GM12891 (cell line): ENCODE results near the gene NUP155.
"Not testable (repeated sequence)": the region's sequence is repeated elsewhere in the genome, so short reads cannot be mapped to it uniquely, and the experiment has no call there.

Experiments used
- DNase-seq: peaks from one replicate; pipeline ENCODE4 v3.0.0; 2011; ENCODE audit warnings: low spot score; ENCODE audit not compliant: insufficient read length
- FAIRE-seq: peaks from 2 replicates; lab custom pipeline; 2011; peaks lifted over from hg19 to GRCh38; lab: Jason Lieb, UNC
- PAX5 ChIP-seq: IDR thresholded peaks from 2 replicates; pipeline ENCODE4 v1.6.1; 2011; ENCODE audit warnings: low read length, moderate library complexity, mild to moderate bottlenecking; ENCODE audit not compliant: insufficient read depth, severe bottlenecking
- POLR2A ChIP-seq: IDR thresholded peaks from 2 replicates; pipeline ENCODE4 v1.6.1; 2011; ENCODE audit warnings: low read depth, low read length, control low read depth
- POLR2AphosphoS5 ChIP-seq: IDR thresholded peaks from 2 replicates; pipeline ENCODE4 v1.6.1; 2011; ENCODE audit warnings: low read depth, low read length, control low read depth
- POU2F2 ChIP-seq: IDR thresholded peaks from 2 replicates; pipeline ENCODE4 v1.6.1; 2011; ENCODE audit warnings: low read depth, mild to moderate bottlenecking, control low read depth, low read length, moderate library complexity
- SPI1 ChIP-seq: IDR thresholded peaks from 2 replicates; pipeline ENCODE4 v1.6.1; 2011; ENCODE audit warnings: low read depth, low read length, control low read depth
- TAF1 ChIP-seq: IDR thresholded peaks from 2 replicates; pipeline ENCODE4 v1.6.1; 2011; ENCODE audit warnings: low read depth, low read length, control low read depth

NUP155 gene

GRCh38 chr5:37275511-37275910, 95.4 kb downstream of the NUP155 start:
- no peak for DNase-seq
- FAIRE-seq = no peak
- TF ChIP-seq PAX5 (no peak), POU2F2 (no peak), SPI1 (no peak), TAF1 (no peak), POLR2AphosphoS5 (no peak), POLR2A (no peak)

- TF ChIP-seq POU2F2 (no peak), TAF1 (no peak), POLR2A (no peak), POLR2AphosphoS5 (no peak), PAX5 (no peak), SPI1 (no peak)
- no peak for FAIRE-seq
- DNase-seq = no peak
Observed at GRCh38 chr5:37272511-37272910, 98.4 kb downstream of the NUP155 start.

- DNase-seq, FAIRE-seq: not testable (repeated sequence)
Observed at GRCh38 chr5:37268100-37268499, 102.8 kb downstream of the NUP155 start.

GRCh38 chr5:37255774-37256358, 115.0 kb downstream of the NUP155 start:
- TF ChIP-seq POLR2A (no peak), TAF1 (no peak), PAX5 (no peak), POU2F2 (no peak), POLR2AphosphoS5 (no peak), SPI1 (no peak)
- DNase-seq (no peak), FAIRE-seq (no peak)

GRCh38 chr5:37254581-37254980, 116.3 kb downstream of the NUP155 start:
- FAIRE-seq (no peak), DNase-seq (no peak)
- TF ChIP-seq POLR2AphosphoS5 (no peak), PAX5 (no peak), POLR2A (no peak)

- no peak for FAIRE-seq
- no peak for DNase-seq
- no peak for TF ChIP-seq POU2F2
- no peak for TF ChIP-seq TAF1
- no peak for TF ChIP-seq PAX5
- no peak for TF ChIP-seq POLR2AphosphoS5
- TF ChIP-seq SPI1 = no peak
- TF ChIP-seq POLR2A = no peak
Observed at GRCh38 chr5:37251665-37252064, 119.2 kb downstream of the NUP155 start.

GRCh38 chr5:37249815-37250164, 121.1 kb downstream of the NUP155 start:
- no peak for DNase-seq
- FAIRE-seq = peak; percentile 16
- TF ChIP-seq POU2F2 (no peak), TAF1 (no peak), SPI1 (no peak), POLR2A (no peak), POLR2AphosphoS5 (no peak), PAX5 (no peak)

GRCh38 chr5:37248970-37249814, 121.7 kb downstream of the NUP155 start, which contains the start of gene CPLANE1:
Gene CPLANE1 (minus strand): TSS chr5:37249376. CDS start chr5:37247698, 1,678 bp downstream.
- peak; percentile 71 for DNase-seq
- peak; percentile 91 for FAIRE-seq

GRCh38 chr5:37248421-37248969, 122.4 kb downstream of the NUP155 start:
- FAIRE-seq (no peak), DNase-seq (no peak)
- TF ChIP-seq PAX5 (no peak), POU2F2 (no peak), POLR2A (no peak), POLR2AphosphoS5 (no peak), SPI1 (no peak), TAF1 (no peak)

More at GRCh38 chr5:37248970-37249814, 121.7 kb downstream of the NUP155 start, which contains the start of gene CPLANE1:
- no peak for TF ChIP-seq PAX5
- TF ChIP-seq POLR2A = peak; percentile 58; the same call in 1 of the 2 replicates
- no peak for TF ChIP-seq SPI1
- peak; percentile 44; the same call in 1 of the 2 replicates for TF ChIP-seq POLR2AphosphoS5
- no peak for TF ChIP-seq TAF1
- no peak for TF ChIP-seq POU2F2

GRCh38 chr5:37247496-37247895, 123.4 kb downstream of the NUP155 start:
- DNase-seq = no peak
- no peak for FAIRE-seq
- TF ChIP-seq PAX5 (no peak), POLR2A (no peak), POU2F2 (no peak), TAF1 (no peak), SPI1 (no peak), POLR2AphosphoS5 (no peak)
